ENCODE data around the gene DIS3L2. TPM values are rescaled to one million over a fixed set of nuclear protein-coding genes. Genes with fewer than 3 reads are reported as not detected.
A peak's percentile ranks its signal among the peaks of the same experiment; 100 is the strongest.

Gene DIS3L2
- total RNA-seq, 1 donor: 24.9 TPM

DNA sequence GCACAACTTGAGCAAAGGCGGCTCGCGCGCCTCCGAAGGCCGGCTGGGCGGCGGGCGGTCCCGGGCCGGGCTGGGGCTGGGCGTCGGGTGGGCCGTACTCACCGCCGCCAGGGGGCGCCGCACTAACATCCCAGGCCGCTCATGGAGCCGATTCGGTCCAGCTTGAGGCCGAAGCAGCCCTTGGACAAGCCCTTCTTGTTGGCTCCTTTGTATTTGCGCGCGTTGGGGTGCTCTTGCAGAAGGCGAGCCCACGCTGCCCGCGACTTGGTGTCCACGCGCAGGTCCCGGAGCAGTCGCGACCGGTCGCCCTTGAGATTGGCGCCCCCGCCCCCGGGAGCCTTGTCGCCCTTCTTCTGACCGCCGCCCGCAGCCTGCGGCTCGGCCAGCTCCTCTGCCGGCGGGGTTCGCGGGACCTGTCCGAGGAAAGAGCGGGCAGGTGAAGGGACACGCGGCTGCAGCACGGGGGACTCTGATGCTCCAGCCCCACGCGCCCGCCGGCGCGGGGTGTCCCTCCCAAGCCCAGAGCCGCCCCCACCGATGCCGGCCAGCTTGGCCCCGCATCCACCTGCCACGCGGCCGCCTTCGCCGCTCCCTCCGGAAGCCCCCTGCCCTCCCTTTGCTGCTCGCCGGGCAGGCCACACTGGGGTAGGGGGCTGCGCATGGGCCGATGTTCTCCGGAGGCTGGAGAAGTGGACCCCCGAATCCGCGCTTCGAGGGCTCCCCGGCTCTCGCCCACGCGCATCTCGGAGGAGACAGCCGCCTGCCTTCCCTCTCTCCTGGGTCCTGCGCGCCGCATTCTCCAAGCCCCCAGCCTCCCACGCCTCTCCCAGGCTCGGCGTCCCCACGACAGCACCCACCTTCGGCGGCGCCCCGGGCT, 36.0 kb upstream of the DIS3L2 start:
- peak; percentile 87 for DNase-seq (ENCODE audit: low read depth)
- peak; percentile 70 for TF ChIP-seq CTCF (IDR thresholded peaks at IDR 0.05; ENCODE audit: insufficient read depth, low read length)
- peak overlapping the region; percentile 48 for H3K4me3 ChIP-seq (ENCODE audit: low read depth, low read length)

DNA sequence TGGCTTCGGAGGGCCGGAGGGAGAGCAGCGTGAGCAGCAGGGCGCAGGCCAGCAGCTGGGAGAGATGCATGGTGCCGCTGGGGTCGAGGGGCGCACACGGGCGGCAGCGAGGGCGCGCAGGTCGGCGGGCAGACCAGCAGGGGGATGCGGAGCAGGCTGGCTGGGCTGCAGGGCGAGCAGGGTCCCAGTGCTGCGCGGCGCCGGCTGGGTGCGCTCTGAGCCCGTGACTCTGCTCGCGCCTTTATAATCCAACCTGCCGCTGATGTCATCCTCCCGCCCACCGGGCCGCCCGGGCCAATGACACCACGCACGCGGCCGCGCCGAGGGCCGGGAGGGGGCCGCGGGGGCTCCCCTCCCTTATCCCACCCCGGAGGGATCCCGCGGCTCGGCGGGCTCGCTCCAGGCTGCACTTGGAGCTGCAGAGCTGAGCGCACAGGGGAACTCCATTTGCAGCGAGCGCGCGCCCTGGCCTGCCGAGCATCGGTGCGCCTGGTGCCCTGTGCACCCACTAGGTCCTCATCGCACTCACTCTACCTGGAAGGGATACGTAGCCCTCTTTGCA, 35.3 kb upstream of the DIS3L2 start, which contains the start of gene NPPC:
Gene NPPC (minus strand): TSS at position 217 of the 562 bp plus-strand sequence. CDS start 147 bp downstream, at position 70.
- peak within 1 kb of the TSS; percentile 48 for H3K4me3 ChIP-seq (ENCODE audit: low read depth, low read length)
- peak; percentile 15 for TF ChIP-seq CTCF (IDR thresholded peaks at IDR 0.05; ENCODE audit: insufficient read depth, low read length)
- peak; percentile 32 for DNase-seq (ENCODE audit: low read depth)

- H3K4me3 ChIP-seq (ENCODE audit: low read depth, low read length): no peak overlapping the region
- DNase-seq (ENCODE audit: low read depth): no peak
- no peak for TF ChIP-seq CTCF (IDR thresholded peaks at IDR 0.05; ENCODE audit: insufficient read depth, low read length)
Observed at GRCh38 chr2:231926761-231927565, 34.5 kb upstream of the DIS3L2 start.

- H3K4me3 ChIP-seq (ENCODE audit: low read depth, low read length): no peak overlapping the region
- TF ChIP-seq CTCF (IDR thresholded peaks at IDR 0.05; ENCODE audit: insufficient read depth, low read length): no peak
- no peak for DNase-seq (ENCODE audit: low read depth)
Observed at GRCh38 chr2:231927566-231927890, 34.0 kb upstream of the DIS3L2 start.

DNA sequence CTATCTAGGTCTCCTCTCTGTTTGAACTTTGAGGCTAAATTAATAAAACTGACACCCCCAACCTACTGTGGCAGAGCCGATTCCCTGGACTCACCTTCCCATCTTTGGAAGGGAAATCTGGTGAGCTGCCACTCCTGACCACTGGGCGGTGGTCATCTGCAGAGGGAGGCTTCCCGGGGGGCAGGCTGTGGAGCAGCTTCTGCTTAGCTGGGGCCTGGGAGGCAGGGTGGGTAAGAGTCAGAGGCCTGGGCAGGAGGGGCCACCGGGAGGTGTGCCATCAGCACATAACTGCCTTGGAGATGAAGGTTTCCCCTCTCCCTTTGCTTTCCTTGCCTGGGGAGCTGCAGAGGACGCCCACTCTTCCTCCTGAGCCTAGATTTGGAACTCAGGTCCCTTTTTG, 33.0 kb upstream of the DIS3L2 start:
- DNase-seq (ENCODE audit: low read depth): no peak
- no peak overlapping the region for H3K4me3 ChIP-seq (ENCODE audit: low read depth, low read length)
- no peak for TF ChIP-seq CTCF (IDR thresholded peaks at IDR 0.05; ENCODE audit: insufficient read depth, low read length)

- TF ChIP-seq CTCF (IDR thresholded peaks at IDR 0.05; ENCODE audit: insufficient read depth, low read length): no peak
- H3K4me3 ChIP-seq (ENCODE audit: low read depth, low read length): no peak overlapping the region
- no peak for DNase-seq (ENCODE audit: low read depth)
Observed at GRCh38 chr2:231928901-231929725, 32.4 kb upstream of the DIS3L2 start.

Measured in fibroblast of the aortic adventitia (primary cell).